ENCODE measurements around the gene ATP10D.
"Not testable (repeated sequence)": the region's sequence is repeated elsewhere in the genome, so short reads cannot be mapped to it uniquely, and the experiment has no call there.

ATP10D gene

GRCh38 chr4:47490550-47490949, 5.5 kb downstream of the ATP10D start:
- no peak for FAIRE-seq

- FAIRE-seq = no peak
Measured at GRCh38 chr4:47493238-47494123, 8.4 kb downstream of the ATP10D start.

- no peak for FAIRE-seq
Measured at GRCh38 chr4:47494124-47494430, 9.0 kb downstream of the ATP10D start.

- no peak for FAIRE-seq
Measured at GRCh38 chr4:47498899-47499298, 13.8 kb downstream of the ATP10D start.

- peak; percentile 38 for FAIRE-seq
Measured at GRCh38 chr4:47499700-47500099, 14.6 kb downstream of the ATP10D start.

- no peak for FAIRE-seq
Measured at GRCh38 chr4:47500776-47501175, 15.7 kb downstream of the ATP10D start.

GRCh38 chr4:47505147-47505546, 20.1 kb downstream of the ATP10D start:
- no peak for FAIRE-seq

- FAIRE-seq = no peak
Measured at GRCh38 chr4:47505666-47506065, 20.6 kb downstream of the ATP10D start.

- peak; percentile 71 for FAIRE-seq
Measured at GRCh38 chr4:47510506-47511143, 25.6 kb downstream of the ATP10D start.

- FAIRE-seq = no peak
Measured at GRCh38 chr4:47513461-47513860, 28.4 kb downstream of the ATP10D start.

GRCh38 chr4:47519239-47519883, 34.3 kb downstream of the ATP10D start:
- FAIRE-seq = no peak

GRCh38 chr4:47525154-47525819, 40.2 kb downstream of the ATP10D start:
- no peak for FAIRE-seq

- peak; percentile 87 for FAIRE-seq
Measured at GRCh38 chr4:47526281-47526680, 41.2 kb downstream of the ATP10D start.

- FAIRE-seq = not testable (repeated sequence)
Measured at GRCh38 chr4:47528646-47529045, 43.6 kb downstream of the ATP10D start.

GRCh38 chr4:47530801-47531200, 45.7 kb downstream of the ATP10D start:
- no peak for FAIRE-seq

GRCh38 chr4:47531241-47531953, 46.3 kb downstream of the ATP10D start:
- FAIRE-seq = no peak

GRCh38 chr4:47531954-47532321, 46.9 kb downstream of the ATP10D start:
- no peak for FAIRE-seq

GRCh38 chr4:47532658-47533057, 47.6 kb downstream of the ATP10D start:
- FAIRE-seq = peak; percentile 89

- FAIRE-seq = no peak
Measured at GRCh38 chr4:47533689-47534347, 48.7 kb downstream of the ATP10D start.

- no peak for FAIRE-seq
Measured at GRCh38 chr4:47534772-47535171, 49.7 kb downstream of the ATP10D start.

GRCh38 chr4:47535567-47536147, 50.6 kb downstream of the ATP10D start:
- no peak for FAIRE-seq

- no peak for FAIRE-seq
Measured at GRCh38 chr4:47536966-47537365, 51.9 kb downstream of the ATP10D start.
